Kidney epithelial cell (primary cell): ENCODE data around the gene CHID1. TPM values are rescaled to one million over a fixed set of nuclear protein-coding genes. Genes with fewer than 3 reads are reported as not detected.

Experiments used
- DNase-seq: peaks from one replicate; pipeline ENCODE4 v3.0.0-alpha.2; 2010; ENCODE audit warnings: low read depth
- H3K27me3 ChIP-seq: 2 replicates; pipeline ENCODE4 v1.6.0; 2011; ENCODE audit warnings: low read length; ENCODE audit not compliant: control insufficient read depth, insufficient read depth
- H3K36me3 ChIP-seq: 2 replicates; pipeline ENCODE4 v1.5.1; 2011; ENCODE audit warnings: low read length; ENCODE audit not compliant: control insufficient read depth, insufficient read depth
- H3K4me3 ChIP-seq: 2 replicates; pipeline ENCODE4 v1.5.1; 2011; ENCODE audit warnings: low read depth, mild to moderate bottlenecking, control low read depth, low read length
- total RNA-seq: library from RNA; depleted of rRNA; stranded (reverse); fragments of >200 nt; gene quantifications from 2 replicates; pipeline ENCODE4 v1.2.3, GENCODE V29; 2015
- TF ChIP-seq, protein P1 (sequence below): IDR thresholded peaks from 2 replicates; pipeline ENCODE4 v1.5.1; 2011; ENCODE audit warnings: mild to moderate bottlenecking, moderate library complexity, low read length, control low read depth, inconsistent platforms; ENCODE audit not compliant: insufficient read depth, poor library complexity, severe bottlenecking

Gene CHID1
- total RNA-seq = 90.0 and 121 TPM in 2 replicates

DNA sequence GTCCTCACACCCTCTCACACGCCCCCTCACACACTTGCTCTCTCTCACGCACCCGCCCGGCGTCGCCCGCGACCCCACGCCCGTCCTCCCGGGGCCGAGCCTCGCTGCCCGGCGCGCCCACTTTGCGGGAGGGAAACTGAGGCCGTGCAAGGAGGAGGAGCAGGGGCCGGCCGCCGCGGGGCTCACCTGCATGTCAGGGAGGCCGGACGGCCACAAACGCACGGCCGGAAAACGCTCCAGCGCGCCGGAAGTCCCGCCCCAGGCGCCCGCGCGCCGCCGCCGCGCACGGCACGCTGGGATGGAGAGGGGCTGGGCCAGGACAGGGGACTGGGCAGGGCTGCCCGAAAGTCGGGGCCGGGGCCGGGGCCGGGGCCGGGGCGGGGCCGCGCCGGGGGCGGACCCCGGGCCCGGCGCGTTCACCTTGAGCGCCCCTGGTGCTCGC is at the start of gene CHID1:
TSS of gene CHID1 (minus strand) at position 222 of the 442 bp plus-strand sequence. CDS start 5,994 bp downstream, outside the sequence.
- Histone ChIP-seq H3K36me3 (no peaks in the 10 kb centered on the region), H3K4me3 (peak within 1 kb of the TSS; percentile 77), H3K27me3 (no peaks in the 10 kb centered on the region)
- no peak for DNase-seq
- TF ChIP-seq, protein P1, sequence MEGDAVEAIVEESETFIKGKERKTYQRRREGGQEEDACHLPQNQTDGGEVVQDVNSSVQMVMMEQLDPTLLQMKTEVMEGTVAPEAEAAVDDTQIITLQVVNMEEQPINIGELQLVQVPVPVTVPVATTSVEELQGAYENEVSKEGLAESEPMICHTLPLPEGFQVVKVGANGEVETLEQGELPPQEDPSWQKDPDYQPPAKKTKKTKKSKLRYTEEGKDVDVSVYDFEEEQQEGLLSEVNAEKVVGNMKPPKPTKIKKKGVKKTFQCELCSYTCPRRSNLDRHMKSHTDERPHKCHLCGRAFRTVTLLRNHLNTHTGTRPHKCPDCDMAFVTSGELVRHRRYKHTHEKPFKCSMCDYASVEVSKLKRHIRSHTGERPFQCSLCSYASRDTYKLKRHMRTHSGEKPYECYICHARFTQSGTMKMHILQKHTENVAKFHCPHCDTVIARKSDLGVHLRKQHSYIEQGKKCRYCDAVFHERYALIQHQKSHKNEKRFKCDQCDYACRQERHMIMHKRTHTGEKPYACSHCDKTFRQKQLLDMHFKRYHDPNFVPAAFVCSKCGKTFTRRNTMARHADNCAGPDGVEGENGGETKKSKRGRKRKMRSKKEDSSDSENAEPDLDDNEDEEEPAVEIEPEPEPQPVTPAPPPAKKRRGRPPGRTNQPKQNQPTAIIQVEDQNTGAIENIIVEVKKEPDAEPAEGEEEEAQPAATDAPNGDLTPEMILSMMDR = no peak

DNA sequence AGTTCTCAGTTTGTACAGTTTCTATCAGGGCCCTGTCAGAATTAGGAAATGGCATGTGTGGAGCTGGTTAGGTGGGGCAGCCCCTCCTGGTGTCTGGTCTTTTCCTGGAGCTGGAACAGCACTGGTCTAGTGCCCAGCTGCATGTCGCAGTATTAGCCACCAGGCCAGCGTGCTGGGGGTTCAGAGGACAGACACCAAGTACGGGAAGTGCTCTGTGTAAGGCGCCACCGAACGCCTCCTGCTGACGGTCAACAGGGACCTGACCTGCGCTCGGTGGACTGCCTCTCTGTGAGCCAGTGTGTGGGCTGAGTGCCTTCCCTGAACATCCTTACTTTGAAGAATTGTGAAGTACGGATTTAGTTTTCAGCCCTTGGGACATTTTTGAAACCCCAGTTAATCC is 49.0 kb upstream of the CHID1 start:
- TF ChIP-seq, protein P1 = no peak
- peaks cover 2% of the 10 kb centered on the region for H3K36me3 ChIP-seq
- no peaks in the 10 kb centered on the region for H3K27me3 ChIP-seq
- H3K4me3 ChIP-seq = no peak overlapping the region
- no peak for DNase-seq

DNA sequence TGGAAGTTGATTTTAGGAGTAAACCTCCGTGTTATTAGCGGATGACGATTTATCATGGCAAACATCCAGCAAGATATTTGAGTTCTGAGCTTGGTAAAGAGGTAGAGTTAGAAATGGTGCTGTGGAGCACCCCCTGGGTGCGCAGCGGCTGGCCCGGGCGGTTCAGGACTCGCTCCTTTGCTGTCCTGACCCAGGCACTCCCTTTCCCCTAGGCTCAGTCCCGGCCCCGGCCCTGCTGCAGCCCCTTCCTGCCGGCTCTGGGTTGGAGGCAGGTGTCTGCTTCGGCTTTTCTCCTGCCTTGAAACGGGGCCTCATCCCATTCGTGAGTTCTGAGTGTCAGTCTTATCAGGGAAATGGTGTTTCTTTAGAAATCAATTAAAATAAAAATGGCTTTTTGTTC is 48.4 kb upstream of the CHID1 start:
- Histone ChIP-seq H3K27me3 (no peaks in the 10 kb centered on the region), H3K4me3 (no peak overlapping the region), H3K36me3 (peaks cover 2% of the 10 kb centered on the region)
- DNase-seq = no peak
- TF ChIP-seq, protein P1 = no peak

- Histone ChIP-seq H3K27me3 (no peaks in the 10 kb centered on the region), H3K36me3 (peaks cover 2% of the 10 kb centered on the region), H3K4me3 (no peak overlapping the region)
- TF ChIP-seq, protein P1 = no peak
- DNase-seq = no peak
Observed at GRCh38 chr11:958101-958500, 47.5 kb upstream of the CHID1 start.

DNA sequence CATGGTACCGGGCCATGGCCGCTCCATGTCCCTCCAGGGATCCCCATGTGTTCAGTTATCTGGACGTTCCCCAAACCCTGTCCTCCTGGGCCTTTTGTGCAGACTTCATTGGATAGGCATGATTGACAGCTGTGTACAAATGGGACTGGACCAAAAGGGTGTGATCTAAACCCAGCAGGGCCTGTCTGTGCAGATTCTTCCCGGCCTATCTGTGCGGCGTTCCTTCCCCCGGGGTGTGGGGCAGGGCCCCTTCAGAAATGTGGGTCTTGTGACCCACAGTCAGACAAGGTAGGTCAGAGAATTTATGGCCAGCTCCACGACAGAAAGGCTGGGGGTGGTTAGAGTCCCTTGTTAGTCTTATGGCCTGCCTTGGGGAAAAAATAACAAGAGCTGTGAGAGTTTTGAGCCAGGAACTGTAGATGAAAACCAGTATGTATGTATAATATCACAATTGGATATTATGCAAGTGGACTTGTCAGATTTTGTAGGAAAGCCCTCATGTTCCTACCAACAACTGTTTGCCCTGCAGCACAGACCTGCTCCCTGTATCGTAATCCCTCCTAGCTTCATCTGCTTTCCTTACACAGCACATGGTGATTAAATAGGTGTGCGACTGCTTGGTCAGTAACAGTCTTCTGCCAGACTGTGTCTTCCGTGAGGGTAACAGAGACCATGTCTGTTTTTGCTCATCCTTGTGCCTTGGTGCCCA is 46.8 kb upstream of the CHID1 start:
- Histone ChIP-seq H3K27me3 (no peaks in the 10 kb centered on the region), H3K4me3 (no peak overlapping the region), H3K36me3 (peaks cover 2% of the 10 kb centered on the region)
- DNase-seq = no peak
- TF ChIP-seq, protein P1 = no peak
